GM12892 (cell line): Measurements from ENCODE around the gene SF3B2.

Source experiments
- POLR2A ChIP-seq: IDR thresholded peaks from 2 replicates; pipeline ENCODE4 v1.6.1; 2011; ENCODE audit warnings: low read depth, low read length, control low read depth
- TAF1 ChIP-seq: IDR thresholded peaks from 2 replicates; pipeline ENCODE4 v1.6.1; 2011; ENCODE audit warnings: low read depth, mild to moderate bottlenecking, control low read depth, low read length, borderline replicate concordance

- TF ChIP-seq TAF1 (no peak), POLR2A (no peak)
Measured at GRCh38 chr11:66064571-66064970, 12.4 kb downstream of the SF3B2 start.
